Measurements from ENCODE around the gene FAM234B.
"Not testable (repeated sequence)": the region's sequence is repeated elsewhere in the genome, so short reads cannot be mapped to it uniquely, and the experiment has no call there.

The FAM234B gene

GRCh38 chr12:13024531-13024916 is 19.7 kb upstream of the FAM234B start:
- DNase-seq, result no peak

GRCh38 chr12:13026286-13026685 is 17.9 kb upstream of the FAM234B start:
- DNase-seq, result no peak

GRCh38 chr12:13027032-13027431 is 17.1 kb upstream of the FAM234B start:
- no peak for DNase-seq

GRCh38 chr12:13027508-13027907 is 16.7 kb upstream of the FAM234B start:
- DNase-seq, result no peak

GRCh38 chr12:13028825-13029570 is 15.2 kb upstream of the FAM234B start:
- no peak for DNase-seq

- DNase-seq, result peak; percentile 73
Observed at GRCh38 chr12:13030541-13031291, 13.5 kb upstream of the FAM234B start.

GRCh38 chr12:13032164-13032563 is 12.0 kb upstream of the FAM234B start:
- no peak for DNase-seq

GRCh38 chr12:13033476-13033875 is 10.7 kb upstream of the FAM234B start:
- no peak for DNase-seq

- not testable (repeated sequence) for DNase-seq
Observed at GRCh38 chr12:13035335-13035734, 8.8 kb upstream of the FAM234B start.

GRCh38 chr12:13036881-13037280 is 7.3 kb upstream of the FAM234B start:
- DNase-seq, result no peak

GRCh38 chr12:13038491-13039161 is 5.6 kb upstream of the FAM234B start:
- DNase-seq, result no peak

- DNase-seq, result peak; percentile 41
Observed at GRCh38 chr12:13039328-13039956, 4.7 kb upstream of the FAM234B start.

- DNase-seq, result no peak
Observed at GRCh38 chr12:13041224-13041623, 3.0 kb upstream of the FAM234B start.

- DNase-seq, result no peak
Observed at GRCh38 chr12:13042666-13043230, 1.4 kb upstream of the FAM234B start.

GRCh38 chr12:13044906-13045299 is 722 bp downstream of the FAM234B start:
- no peak for DNase-seq

- no peak for DNase-seq
Observed at GRCh38 chr12:13045816-13046215, 1.6 kb downstream of the FAM234B start.

- DNase-seq, result no peak
Observed at GRCh38 chr12:13046964-13047363, 2.8 kb downstream of the FAM234B start.

- no peak for DNase-seq
Observed at GRCh38 chr12:13049816-13050215, 5.6 kb downstream of the FAM234B start.

GRCh38 chr12:13052421-13052820 is 8.2 kb downstream of the FAM234B start:
- DNase-seq, result no peak

- not testable (repeated sequence) for DNase-seq
Observed at GRCh38 chr12:13053617-13054016, 9.4 kb downstream of the FAM234B start.

GRCh38 chr12:13060581-13060980 is 16.4 kb downstream of the FAM234B start:
- DNase-seq, result no peak

- no peak for DNase-seq
Observed at GRCh38 chr12:13061377-13061776, 17.2 kb downstream of the FAM234B start.

- DNase-seq, result no peak
Observed at GRCh38 chr12:13062669-13063068, 18.5 kb downstream of the FAM234B start.
